Ecto neural progenitor cell (in vitro differentiated cells): ENCODE data around the gene SLC17A6.

Source experiments
- DNase-seq: peaks from one replicate; pipeline ENCODE4 v3.0.0-alpha.2; 2018; ENCODE audit warnings: low spot score

The SLC17A6 gene

GRCh38 chr11:22389526-22390282 is 51.5 kb downstream of the SLC17A6 start:
- DNase-seq: no peak

DNA sequence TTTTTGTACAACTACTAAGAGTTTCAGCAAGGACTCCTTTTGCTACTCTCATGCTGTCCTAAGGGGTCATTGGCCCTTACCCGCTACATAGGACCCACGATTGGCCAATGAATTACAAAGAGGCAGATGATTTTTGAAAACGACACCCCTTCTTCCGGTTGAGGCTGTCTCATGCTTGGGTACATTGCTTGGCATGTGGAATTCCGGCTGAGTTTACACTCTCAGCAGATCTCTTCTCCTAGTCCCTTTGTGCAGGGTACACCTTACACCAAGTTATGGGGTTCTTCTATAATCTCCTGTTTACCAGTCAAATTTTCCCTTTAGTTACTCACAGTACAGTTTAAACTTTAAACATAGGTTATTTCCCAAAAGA is 52.1 kb downstream of the SLC17A6 start:
- no peak for DNase-seq

- no peak for DNase-seq
These were observed 54.4 kb downstream of the SLC17A6 start for GRCh38 chr11:22392561-22392960.

DNA sequence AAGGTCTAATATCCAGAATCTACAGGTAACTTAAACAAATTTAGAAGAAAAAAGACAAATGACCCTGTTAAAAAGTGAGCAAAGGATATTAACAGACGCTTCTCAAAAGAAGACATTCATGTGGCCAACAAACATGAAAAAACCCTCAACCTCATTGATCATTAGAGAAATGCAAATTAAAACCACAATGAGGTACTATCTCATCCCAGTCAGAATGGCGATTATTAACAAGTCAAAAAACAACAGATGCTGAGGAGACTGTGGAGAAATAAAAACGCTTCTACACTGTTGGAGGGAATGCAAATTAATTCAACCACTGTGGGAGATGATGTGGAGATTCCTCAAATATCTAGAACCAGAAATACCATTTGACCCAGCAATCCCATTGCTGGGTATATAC is 67.2 kb downstream of the SLC17A6 start:
- no peak for DNase-seq

DNA sequence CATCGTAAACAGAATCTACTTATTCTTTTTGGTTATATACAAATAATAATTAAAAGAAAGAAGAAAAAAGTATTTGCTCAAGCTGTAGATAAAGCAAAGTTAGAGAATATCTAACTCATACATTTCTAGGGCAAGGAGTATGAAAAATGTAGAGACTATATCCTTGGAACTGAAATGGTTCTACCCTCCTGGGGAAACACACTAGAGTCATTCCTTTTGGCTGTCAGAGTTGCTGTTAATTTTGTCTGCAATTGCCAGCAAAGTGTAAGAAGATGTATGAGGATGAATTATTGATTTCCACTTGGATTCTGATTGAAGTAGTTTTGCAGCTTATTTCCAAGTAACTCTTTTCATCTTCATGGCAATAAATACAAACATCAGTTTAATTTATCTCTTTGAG is 69.1 kb downstream of the SLC17A6 start:
- no peak for DNase-seq

- DNase-seq: peak; percentile 46
These were observed 69.7 kb downstream of the SLC17A6 start for GRCh38 chr11:22407921-22408320.

GRCh38 chr11:22415476-22415875 is 77.3 kb downstream of the SLC17A6 start:
- no peak for DNase-seq

DNA sequence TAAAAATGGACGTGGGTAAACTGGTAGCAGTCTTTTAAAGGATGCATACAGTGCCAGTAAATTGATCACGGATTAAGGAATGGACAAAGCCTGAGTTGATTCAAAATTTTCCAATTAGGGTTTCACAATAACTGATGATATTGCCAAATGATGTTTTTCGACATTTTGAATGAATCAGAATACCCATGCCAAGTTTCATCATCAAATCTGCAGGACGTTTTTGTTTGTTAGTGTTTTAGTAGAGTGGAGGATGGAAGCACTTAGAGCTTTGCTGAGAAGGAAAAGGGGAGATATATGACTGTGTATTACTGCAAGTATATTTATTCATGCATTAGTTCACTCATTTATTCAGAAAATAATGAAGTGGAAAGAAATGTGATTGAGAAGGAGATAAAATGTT is 78.3 kb downstream of the SLC17A6 start:
- no peak for DNase-seq

DNA sequence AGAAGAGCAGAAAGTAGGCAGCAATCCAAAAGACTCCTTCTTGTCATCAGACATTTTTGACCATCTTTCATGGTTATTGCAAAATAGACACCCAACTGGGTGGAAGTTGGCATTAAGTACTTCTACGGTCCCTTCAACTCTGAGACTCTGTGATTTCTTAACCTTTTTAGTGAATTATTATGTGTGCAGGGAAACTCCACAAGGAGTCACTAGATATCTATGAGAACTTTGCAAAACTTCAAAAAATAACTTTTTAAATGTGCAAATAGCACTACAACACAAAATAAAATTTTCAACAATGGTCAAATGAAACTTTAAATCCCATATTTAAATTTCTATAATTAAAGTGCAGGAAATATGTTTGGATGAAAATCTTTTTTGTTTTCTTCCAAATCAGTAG is 88.7 kb downstream of the SLC17A6 start:
- no peak for DNase-seq
